GM10847 (cell line): ENCODE measurements around the gene DAB2IP.

ENCODE experiments used
- POLR2A ChIP-seq: IDR thresholded peaks from 2 replicates; pipeline ENCODE4 v1.6.1; 2011; ENCODE audit not compliant: insufficient read length; ENCODE audit errors: extremely low read depth

Gene DAB2IP

DNA sequence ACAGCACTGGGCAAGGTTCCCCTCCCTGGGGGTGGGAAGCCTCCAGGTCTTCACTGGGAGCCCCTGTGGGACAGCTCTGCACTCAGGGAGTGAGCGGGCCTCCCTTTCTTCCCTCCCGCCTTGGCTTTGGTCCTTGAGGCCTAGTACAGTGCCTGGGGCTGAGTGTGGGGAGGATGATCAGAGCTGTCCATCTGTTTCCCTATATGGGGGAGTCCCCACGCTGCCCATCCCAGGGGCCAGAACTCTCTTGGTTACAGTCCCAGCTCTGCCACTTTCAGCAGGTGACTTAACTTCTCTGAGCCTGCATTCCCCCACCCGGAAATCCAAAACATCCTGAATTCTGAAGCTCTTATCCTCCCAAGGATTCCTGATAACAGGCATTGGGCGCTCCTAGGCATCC lies 42.6 kb downstream of the DAB2IP start:
- TF ChIP-seq POLR2A, result no peak

DNA sequence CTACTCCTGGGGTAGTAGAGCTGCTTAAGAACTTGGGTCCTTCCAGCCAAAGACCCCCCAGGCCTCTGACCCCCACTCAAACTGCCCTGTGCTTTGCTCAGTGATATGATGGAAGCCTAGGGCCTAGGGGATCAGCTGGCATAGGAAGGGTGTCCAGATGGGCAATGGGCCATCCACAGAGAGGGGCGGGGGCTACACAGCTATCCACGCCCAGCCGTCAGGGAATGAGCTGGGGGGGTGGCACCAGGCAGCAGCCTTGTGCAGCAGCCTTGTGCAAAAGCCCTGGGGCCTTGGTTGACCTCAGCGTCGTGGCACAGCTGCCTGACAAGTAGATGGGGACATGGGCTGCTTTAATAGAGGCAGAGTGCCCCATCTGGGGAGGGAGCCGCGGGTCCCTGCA lies 43.2 kb downstream of the DAB2IP start:
- TF ChIP-seq POLR2A, result no peak

DNA sequence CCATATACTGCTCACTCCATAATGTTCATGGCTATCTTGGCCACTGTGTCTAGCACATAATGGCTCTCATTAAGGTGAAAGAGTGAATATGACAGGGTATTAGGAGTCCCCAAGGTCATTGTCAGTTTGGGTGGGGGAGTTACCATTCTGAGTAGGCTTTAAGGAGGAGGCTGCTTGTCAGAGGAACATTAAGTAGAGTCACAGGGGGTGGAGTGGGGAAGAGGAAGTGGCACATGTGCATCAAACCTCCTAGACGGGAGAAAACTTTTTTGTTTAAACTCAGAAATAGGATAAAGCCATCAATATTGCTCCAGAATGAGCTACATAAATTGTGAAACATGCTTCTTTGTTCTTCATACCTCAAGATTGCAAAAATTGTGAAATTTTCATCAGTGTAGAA lies 45.5 kb downstream of the DAB2IP start:
- TF ChIP-seq POLR2A, result no peak

- TF ChIP-seq POLR2A, result no peak
These were observed 47.5 kb downstream of the DAB2IP start for GRCh38 chr9:121698627-121699570.

GRCh38 chr9:121699571-121700164 lies 48.2 kb downstream of the DAB2IP start:
- no peak for TF ChIP-seq POLR2A

- TF ChIP-seq POLR2A, result no peak
These were observed 48.9 kb downstream of the DAB2IP start for GRCh38 chr9:121700165-121700831.

- no peak for TF ChIP-seq POLR2A
These were observed 49.5 kb downstream of the DAB2IP start for GRCh38 chr9:121700832-121701419.

DNA sequence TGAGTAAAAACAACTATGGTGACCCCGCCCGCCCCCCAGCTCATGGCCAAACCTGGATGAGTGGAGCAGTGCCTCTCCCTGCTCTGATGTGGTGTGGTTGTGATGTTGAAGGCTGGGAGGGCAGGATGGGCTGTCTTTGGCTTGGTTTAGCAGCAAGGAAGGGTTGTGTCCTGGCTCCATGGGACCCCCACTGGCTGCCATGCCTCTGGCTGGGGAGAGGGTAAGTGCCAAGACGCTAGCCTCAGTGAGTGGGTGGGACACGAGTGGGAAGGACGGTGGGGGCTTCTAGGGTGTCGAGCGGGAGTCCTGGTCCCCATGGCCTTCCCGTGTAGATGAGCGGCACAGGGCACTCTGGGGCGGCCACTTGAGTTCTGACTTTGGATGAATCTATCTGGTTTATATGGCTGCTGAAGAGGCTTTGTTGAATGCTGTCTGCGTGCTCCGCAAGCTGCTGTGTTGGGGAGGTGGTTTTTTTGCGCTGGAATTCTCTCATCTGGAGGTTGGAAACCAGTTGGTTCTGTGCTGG lies 50.4 kb downstream of the DAB2IP start:
- TF ChIP-seq POLR2A, result no peak

DNA sequence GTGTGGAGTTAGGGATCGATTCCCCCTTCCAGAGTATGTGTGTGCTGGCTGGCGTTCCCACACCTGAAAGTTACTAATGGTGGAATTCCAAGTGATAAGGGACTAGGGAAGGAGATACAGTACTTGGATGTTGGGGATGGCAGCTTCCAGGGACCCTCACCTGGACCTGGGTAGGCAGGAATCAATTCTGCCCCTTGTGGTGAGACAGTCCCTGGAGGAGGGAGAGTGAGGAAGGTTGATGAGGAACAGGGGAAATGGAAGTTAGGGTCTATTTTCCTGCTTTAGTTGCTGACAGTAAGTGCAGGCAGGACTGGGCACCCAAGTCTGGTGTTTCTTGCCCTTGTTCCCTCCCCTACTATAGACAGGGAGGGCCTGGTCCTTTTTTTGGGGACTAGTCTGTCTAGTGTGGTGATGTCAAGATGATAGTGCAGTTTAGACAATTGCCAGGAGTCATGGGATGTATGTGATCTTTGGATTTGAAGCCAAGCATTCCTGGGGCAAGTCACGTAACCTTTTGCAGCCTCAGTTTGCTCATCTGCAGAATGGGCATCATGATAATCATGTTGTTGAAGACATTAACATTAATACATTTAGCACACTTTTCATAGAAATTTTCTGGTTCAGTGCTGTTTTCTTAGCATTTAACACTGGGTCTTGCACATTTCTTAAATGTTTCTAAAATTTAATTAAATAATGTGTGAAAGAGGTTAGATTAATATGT lies 51.7 kb downstream of the DAB2IP start:
- TF ChIP-seq POLR2A, result no peak

DNA sequence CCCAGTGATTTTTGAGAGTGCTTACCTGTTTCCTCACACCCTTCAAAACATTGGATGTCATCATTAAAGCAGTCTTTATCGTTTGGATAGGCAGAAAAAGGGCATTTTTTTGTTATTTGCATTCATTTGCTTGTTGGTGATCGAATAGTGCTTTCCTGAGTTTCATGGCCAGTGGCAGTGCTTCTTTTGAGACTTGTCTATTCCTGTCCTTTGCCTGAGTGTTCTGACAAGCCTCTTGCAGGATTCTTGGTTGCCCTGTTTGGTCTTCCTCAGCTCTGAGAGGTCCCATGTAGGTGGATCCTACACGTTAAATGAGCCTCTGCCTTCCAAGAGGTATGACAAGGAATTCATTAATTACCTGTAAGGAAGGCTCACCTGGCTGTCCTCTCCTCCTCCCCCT lies 52.8 kb downstream of the DAB2IP start:
- TF ChIP-seq POLR2A, result no peak

DNA sequence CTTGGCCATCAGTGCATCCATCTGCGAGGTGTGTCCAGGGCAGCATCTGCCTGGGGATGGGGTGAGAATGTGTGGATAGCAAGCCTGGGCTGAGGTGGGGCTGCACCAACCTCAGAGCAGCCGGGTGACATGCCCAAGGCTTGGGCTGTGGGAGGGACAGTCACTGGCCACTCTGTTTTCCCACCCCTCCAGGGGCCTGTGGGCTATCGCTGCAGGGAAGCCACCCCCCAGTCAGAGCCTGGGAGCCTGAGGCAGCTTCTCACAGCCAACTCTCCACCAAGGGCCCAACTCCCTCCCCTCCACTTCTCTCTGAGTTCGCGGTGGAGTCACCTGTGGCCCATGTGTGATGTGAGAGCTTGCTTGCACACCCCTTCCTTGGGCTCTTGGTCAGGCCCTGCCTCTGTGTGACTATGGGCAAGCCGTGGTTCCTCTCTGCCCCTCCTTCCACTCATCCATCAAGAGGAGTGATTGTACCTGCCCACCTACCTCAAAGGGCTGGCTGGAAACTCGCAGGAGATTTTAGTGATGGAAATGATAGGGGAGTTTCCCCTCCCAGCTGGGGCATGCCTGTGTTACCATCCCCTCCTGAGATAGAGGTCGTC lies 54.8 kb downstream of the DAB2IP start:
- TF ChIP-seq POLR2A, result no peak

DNA sequence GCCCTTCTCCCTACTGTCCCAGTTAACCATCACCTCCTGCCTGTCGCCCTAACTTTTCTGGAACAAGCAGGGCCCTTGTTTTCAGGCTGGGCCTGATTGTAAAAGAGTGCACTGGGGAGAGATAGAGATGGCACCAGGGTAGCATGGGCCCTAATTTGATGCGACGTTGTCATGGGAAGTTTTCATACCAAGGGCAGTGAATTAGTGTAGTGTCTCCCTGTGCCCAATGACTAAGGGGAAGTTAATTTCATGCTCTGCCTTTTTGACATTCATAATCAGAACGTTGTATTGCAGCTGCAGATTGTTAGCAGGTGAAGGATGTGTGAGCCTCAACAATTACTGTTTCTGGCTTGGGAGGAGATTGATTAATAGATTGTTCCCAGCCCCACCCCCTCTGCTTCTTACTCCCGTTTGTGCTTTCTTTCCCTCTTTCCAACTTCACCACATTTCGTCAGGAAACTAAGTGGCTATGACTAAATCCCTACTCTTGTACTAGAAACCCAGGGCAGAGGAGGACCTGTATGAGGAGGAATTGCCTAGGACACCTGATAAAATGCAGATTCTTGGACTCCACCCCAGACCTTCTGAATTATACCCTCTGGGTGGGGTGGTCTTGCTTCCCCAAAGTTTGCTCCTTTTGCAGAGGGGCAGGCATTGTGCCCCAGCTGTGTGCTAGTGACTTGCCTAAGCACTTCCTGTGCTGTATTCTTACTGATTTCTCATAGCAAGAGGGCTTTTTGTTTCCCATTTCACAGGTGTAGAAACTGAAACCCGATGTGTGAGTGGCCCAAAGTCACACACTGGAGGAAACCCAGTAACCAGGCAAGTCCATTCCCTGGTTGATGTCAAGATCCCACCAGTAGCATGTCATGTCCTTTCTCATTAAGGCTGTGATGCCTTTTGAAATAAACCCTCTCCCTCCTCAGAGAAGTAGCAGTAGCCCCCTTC lies 56.3 kb downstream of the DAB2IP start:
- TF ChIP-seq POLR2A, result no peak

- TF ChIP-seq POLR2A, result no peak
These were observed 57.5 kb downstream of the DAB2IP start for GRCh38 chr9:121708768-121709488.
